SW480 (cell line): Measurements from ENCODE around the gene TOP2A.

Experiments used
- DNase-seq: peaks from one replicate; pipeline ENCODE4 v3.0.0-alpha.2; 2016; ENCODE audit warnings: low spot score

Gene TOP2A

DNA sequence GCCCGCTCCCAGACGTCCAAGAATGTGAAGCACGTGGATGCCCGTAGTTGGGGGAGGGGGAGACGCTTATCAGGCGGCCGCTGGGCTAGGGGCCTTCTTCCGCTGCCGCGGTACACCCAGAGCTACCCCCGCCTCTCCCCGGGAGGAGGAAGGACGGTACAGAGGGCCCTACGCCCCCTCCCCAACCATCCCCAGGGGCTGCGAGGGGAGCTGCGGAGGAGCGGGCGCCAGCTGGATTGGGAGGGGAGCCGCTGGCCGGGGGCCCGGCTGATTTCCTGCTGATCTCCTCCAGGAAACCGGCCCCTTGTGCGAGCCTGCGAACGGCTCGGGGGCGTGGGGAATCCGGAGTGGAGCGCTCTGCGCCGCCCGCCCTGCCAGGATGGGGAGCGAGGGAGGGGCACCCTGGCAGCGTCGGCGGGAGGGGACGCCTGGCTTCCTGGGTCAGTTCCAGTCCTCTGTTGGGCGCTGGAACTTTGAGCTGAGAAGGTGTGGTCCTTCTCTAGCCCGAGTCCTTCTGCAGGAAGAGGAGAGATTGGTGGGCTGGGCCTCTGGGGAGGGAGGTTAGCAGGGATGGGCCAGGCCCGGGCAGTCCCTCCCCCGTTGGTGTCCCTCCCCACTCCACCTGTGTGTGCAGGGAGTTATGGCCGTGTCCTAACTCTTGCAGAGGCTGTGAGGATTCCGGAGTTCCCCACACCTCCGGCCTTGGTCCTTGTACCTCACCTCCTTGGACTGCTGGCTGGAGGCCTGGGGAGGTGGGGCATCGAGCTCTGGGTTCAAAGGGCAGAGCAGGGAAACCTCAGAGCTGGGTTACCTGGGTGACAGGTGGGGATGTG lies 72.3 kb downstream of the TOP2A start:
- DNase-seq = peak; percentile 81

- no peak for DNase-seq
Measured at GRCh38 chr17:40344421-40345160, 73.1 kb downstream of the TOP2A start.

DNA sequence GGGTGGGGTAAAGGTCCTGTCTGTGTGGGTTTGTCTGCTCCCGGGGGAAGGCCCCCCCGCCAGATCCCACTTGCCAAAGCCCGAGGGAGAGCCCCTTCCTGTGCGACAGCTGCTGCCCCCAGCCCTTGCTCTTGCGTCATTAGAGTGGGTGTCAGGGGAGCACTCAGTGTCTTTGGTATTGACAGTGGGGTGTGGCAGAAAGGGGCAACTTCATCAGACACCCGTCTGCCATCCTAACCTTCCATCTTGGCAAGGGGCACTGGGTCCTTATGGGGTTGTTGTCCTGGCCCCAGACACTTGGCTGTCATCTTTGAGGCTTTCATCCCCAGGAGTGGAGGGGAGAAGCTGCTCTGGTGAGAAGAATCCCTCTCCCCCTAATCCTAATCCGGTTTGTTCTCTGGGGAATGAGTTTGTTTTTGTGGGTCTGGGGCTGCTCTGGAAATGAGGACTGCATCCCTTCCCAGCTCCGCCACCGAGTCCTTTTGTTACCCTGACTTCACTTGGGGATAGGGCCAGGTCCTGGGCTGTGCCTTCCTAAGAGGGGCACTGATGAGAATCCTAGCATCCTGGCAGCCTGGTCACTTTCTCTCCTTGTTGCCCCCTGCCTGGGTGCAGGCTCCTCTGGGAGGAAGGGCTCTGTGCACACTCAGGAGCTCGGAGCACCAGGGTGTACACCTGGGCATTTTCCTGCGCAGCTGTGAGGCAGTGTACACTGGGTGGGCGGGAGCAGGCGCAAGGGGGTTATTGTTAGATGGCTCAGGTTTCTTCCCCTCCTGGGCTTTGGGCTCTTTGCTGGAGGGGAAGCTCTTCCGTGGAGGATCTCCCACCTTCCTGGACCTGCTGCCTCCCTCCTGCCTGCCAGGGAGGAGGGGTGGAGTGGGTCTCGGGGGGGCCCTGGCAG lies 74.2 kb downstream of the TOP2A start:
- DNase-seq = no peak

DNA sequence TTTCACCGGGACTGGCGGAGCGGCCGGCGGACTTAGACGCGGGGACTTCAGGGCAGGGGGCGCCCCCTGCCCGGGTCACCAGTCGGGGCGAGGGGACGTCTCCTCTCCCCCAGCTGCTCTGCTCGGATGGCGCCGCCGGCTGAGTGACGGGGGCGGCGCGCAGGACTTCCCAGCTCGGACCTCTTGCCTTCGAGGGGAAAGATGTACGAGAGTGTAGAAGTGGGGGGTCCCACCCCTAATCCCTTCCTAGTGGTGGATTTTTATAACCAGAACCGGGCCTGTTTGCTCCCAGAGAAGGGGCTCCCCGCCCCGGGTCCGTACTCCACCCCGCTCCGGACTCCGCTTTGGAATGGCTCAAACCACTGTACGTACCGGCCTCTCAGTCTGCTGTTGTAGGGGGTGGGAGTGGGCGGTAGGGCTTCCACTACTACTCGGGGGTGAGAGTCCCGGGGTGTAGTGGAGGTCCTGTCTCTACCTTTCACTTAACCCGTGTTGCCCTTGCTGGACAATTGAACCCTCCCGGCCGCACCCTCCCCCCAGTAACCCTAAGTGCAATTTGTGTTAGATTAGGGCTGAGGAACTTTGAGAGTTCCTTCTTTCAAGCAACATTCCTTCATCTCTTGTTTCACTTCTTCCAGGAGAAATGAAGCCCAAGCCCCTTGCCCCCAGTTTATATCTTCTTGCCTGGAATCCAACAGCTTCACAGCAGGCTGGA lies 75.0 kb downstream of the TOP2A start:
- no peak for DNase-seq

GRCh38 chr17:40341808-40342503 lies 75.7 kb downstream of the TOP2A start:
- peak; percentile 72 for DNase-seq

GRCh38 chr17:40340880-40341807 lies 76.6 kb downstream of the TOP2A start:
- DNase-seq = peak; percentile 88

- DNase-seq = no peak
Measured at GRCh38 chr17:40340327-40340726, 77.4 kb downstream of the TOP2A start.

GRCh38 chr17:40338941-40339649 lies 78.6 kb downstream of the TOP2A start:
- DNase-seq = no peak
